Peyer's patch (tissue), 4 donors: ENCODE data around the gene SHISA6.

Experiments used
- POLR2A ChIP-seq, 2 donors: fragments of 450-650 bp; IDR thresholded peaks; one replicate each; pipeline ENCODE4 v1.5.1; 2017; ENCODE audit warnings: antibody characterized with exemption in 2 of 2, mild to moderate bottlenecking in 2 of 2, moderate library complexity in 2 of 2
- TF ChIP-seq, protein P1 (sequence below), 6 experiments: fragments of 450-650 bp in 4 of 6; fragments of 200-600 bp in 2 of 6; sonication (generic) in 1 of 6; IDR thresholded peaks; one replicate each; pipeline ENCODE4 v1.5.1; 2017 to 2019; ENCODE audit warnings: antibody characterized with exemption in 6 of 6, mild to moderate bottlenecking in 3 of 6, moderate library complexity in 1 of 6

DNA sequence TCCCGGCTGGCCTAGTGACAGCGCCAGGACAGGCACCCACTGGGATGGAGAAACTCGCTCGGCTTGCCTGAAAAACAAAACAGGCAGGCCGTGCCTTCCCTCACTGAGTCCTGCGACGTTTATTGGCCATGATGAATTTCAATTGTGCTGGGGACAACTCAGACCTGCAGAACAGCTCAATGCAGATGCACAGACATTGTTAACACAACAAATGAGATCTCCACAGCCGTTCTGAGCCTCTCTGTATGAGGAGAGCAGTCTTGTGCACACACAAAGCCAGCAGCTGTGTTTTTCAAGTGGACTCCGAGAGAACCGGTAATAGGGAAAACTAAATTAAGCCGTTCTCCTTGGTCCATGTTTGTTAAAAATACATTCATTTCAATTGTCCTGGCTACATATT is 15.9 kb downstream of the SHISA6 start:
- TF ChIP-seq, protein P1, sequence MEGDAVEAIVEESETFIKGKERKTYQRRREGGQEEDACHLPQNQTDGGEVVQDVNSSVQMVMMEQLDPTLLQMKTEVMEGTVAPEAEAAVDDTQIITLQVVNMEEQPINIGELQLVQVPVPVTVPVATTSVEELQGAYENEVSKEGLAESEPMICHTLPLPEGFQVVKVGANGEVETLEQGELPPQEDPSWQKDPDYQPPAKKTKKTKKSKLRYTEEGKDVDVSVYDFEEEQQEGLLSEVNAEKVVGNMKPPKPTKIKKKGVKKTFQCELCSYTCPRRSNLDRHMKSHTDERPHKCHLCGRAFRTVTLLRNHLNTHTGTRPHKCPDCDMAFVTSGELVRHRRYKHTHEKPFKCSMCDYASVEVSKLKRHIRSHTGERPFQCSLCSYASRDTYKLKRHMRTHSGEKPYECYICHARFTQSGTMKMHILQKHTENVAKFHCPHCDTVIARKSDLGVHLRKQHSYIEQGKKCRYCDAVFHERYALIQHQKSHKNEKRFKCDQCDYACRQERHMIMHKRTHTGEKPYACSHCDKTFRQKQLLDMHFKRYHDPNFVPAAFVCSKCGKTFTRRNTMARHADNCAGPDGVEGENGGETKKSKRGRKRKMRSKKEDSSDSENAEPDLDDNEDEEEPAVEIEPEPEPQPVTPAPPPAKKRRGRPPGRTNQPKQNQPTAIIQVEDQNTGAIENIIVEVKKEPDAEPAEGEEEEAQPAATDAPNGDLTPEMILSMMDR (IDR thresholded peaks at IDR 0.05) = no peak
- TF ChIP-seq POLR2A (IDR thresholded peaks at IDR 0.05) = no peak
